ENCODE data around the gene SLC26A2.

Gene SLC26A2

GRCh38 chr5:149961957-149962409 is 1.4 kb downstream of the SLC26A2 start:
- DNase-seq (ENCODE audit: low read depth) = no peak
- TF ChIP-seq, protein P1, sequence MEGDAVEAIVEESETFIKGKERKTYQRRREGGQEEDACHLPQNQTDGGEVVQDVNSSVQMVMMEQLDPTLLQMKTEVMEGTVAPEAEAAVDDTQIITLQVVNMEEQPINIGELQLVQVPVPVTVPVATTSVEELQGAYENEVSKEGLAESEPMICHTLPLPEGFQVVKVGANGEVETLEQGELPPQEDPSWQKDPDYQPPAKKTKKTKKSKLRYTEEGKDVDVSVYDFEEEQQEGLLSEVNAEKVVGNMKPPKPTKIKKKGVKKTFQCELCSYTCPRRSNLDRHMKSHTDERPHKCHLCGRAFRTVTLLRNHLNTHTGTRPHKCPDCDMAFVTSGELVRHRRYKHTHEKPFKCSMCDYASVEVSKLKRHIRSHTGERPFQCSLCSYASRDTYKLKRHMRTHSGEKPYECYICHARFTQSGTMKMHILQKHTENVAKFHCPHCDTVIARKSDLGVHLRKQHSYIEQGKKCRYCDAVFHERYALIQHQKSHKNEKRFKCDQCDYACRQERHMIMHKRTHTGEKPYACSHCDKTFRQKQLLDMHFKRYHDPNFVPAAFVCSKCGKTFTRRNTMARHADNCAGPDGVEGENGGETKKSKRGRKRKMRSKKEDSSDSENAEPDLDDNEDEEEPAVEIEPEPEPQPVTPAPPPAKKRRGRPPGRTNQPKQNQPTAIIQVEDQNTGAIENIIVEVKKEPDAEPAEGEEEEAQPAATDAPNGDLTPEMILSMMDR (IDR thresholded peaks at IDR 0.05; ENCODE audit: low read depth, low read length, missing control alignments) = peak; percentile 34
- H3K4me3 ChIP-seq (ENCODE audit: low read depth, low read length) = no peak overlapping the region

- no peak overlapping the region for H3K4me3 ChIP-seq (ENCODE audit: low read depth, low read length)
- DNase-seq (ENCODE audit: low read depth) = no peak
- TF ChIP-seq, protein P1 (IDR thresholded peaks at IDR 0.05; ENCODE audit: low read depth, low read length, missing control alignments) = no peak
Observed at GRCh38 chr5:149962601-149963300, 2.2 kb downstream of the SLC26A2 start.

GRCh38 chr5:149963729-149964128 is 3.2 kb downstream of the SLC26A2 start:
- TF ChIP-seq, protein P1 (IDR thresholded peaks at IDR 0.05; ENCODE audit: low read depth, low read length, missing control alignments) = no peak
- H3K4me3 ChIP-seq (ENCODE audit: low read depth, low read length) = no peak overlapping the region
- no peak for DNase-seq (ENCODE audit: low read depth)

DNA sequence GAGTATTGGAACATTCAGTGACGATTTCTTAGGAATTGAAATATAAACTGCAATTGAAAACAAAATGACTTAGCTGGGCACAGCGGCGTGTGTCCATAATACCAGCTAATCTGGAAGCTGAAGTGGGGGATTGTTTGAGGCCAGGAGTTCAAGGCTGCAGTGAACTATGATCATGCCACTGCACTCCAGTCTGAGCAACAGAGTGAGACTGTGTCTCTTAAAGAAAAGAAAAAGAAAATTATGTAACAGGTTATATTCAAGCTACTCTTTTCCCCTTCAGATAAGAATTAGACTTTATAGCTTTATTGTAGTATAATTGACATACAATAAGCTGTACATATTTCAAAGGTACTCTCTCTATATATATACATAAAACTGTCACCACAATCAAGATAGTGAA is 6.4 kb downstream of the SLC26A2 start:
- no peak overlapping the region for H3K4me3 ChIP-seq (ENCODE audit: low read depth, low read length)
- TF ChIP-seq, protein P1 (IDR thresholded peaks at IDR 0.05; ENCODE audit: low read depth, low read length, missing control alignments) = no peak
- no peak for DNase-seq (ENCODE audit: low read depth)

GRCh38 chr5:149969181-149969930 is 8.8 kb downstream of the SLC26A2 start:
- no peak overlapping the region for H3K4me3 ChIP-seq (ENCODE audit: low read depth, low read length)
- TF ChIP-seq, protein P1 (IDR thresholded peaks at IDR 0.05; ENCODE audit: low read depth, low read length, missing control alignments) = no peak
- DNase-seq (ENCODE audit: low read depth) = no peak

DNA sequence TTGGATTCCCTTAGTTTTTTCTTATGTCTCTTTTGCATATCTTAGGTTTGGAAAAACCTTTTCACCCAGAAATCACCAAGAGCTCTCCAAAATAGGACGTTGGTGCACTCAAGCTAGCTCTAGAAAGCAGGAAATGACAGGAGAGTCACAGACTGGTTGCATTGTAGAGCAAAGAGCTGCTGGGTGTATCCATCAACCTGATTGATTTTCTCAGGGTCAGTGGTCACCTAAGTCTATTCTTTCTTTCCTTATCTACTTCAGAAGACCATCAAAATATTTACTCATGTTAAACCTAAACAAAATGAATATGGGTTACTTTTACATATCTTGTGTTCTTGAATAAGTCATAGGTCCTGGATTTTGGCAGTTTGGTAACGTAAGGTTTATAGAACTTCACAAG is 14.9 kb downstream of the SLC26A2 start:
- no peak overlapping the region for H3K4me3 ChIP-seq (ENCODE audit: low read depth, low read length)
- DNase-seq (ENCODE audit: low read depth) = no peak
- TF ChIP-seq, protein P1 (IDR thresholded peaks at IDR 0.05; ENCODE audit: low read depth, low read length, missing control alignments) = no peak

Data from GM12864 (cell line).